Muscle layer of colon (tissue), 2 donors: ENCODE results near the gene CUEDC1.
A peak's percentile ranks its signal among the peaks of the same experiment; 100 is the strongest.

Experiments
- H3K27ac ChIP-seq: one replicate; pipeline ENCODE4 v1.7.0; 2013; ENCODE audit warnings: low read depth, mild to moderate bottlenecking, low read length, moderate library complexity
- H3K27me3 ChIP-seq, 2 donors: one replicate each; pipeline ENCODE4 v1.7.0; 2013; ENCODE audit warnings: low read length in 2 of 2, mild to moderate bottlenecking in 2 of 2; ENCODE audit not compliant: insufficient read depth in 2 of 2, control insufficient read depth in 1 of 2
- H3K36me3 ChIP-seq: one replicate; pipeline ENCODE4 v1.7.0; 2013; ENCODE audit warnings: mild to moderate bottlenecking, low read length; ENCODE audit not compliant: insufficient read depth
- H3K4me1 ChIP-seq: one replicate; pipeline ENCODE4 v1.7.0; 2013; ENCODE audit warnings: mild to moderate bottlenecking, low read length; ENCODE audit not compliant: insufficient read depth
- H3K4me3 ChIP-seq, 2 donors: one replicate each; pipeline ENCODE4 v1.7.0; 2013; ENCODE audit warnings: low read length in 2 of 2, low read depth in 1 of 2, mild to moderate bottlenecking in 1 of 2, moderate library complexity in 1 of 2
- H3K9ac ChIP-seq: one replicate; pipeline ENCODE4 v1.7.0; 2013; ENCODE audit warnings: low read length
- H3K9me3 ChIP-seq: one replicate; pipeline ENCODE4 v1.7.0; 2013; ENCODE audit warnings: mild to moderate bottlenecking, low read length
- donor health status: abdominal sarcoma.
- donor health status: Adenocarcinoma of cecum.

The CUEDC1 gene

GRCh38 chr17:57894848-57895247 is 60.4 kb downstream of the CUEDC1 start:
- Histone ChIP-seq H3K9me3 (no peaks in the 10 kb centered on the region), H3K36me3 (no peaks in the 10 kb centered on the region), H3K27me3 (no peaks in the 10 kb centered on the region), H3K27ac (peak overlapping the region; percentile 67), H3K9ac (peak overlapping the region; percentile 65), H3K4me1 (peaks cover 90% of the 10 kb centered on the region), H3K4me3 (no peak overlapping the region)

GRCh38 chr17:57892820-57893595 is 62.2 kb downstream of the CUEDC1 start:
- H3K9me3 ChIP-seq, result no peaks in the 10 kb centered on the region
- H3K27me3 ChIP-seq, result no peaks in the 10 kb centered on the region
- no peaks in the 10 kb centered on the region for H3K36me3 ChIP-seq
- peak overlapping the region; percentile 31 to 51 for H3K4me3 ChIP-seq
- peak overlapping the region; percentile 99 for H3K27ac ChIP-seq
- H3K9ac ChIP-seq, result peak overlapping the region; percentile 98
- peaks cover 90% of the 10 kb centered on the region for H3K4me1 ChIP-seq

- Histone ChIP-seq H3K4me3 (peak overlapping the region in 1 of 2 donors; percentile 51), H3K27ac (peak overlapping the region; percentile 99), H3K36me3 (no peaks in the 10 kb centered on the region), H3K4me1 (peaks cover 93% of the 10 kb centered on the region), H3K27me3 (no peaks in the 10 kb centered on the region), H3K9me3 (no peaks in the 10 kb centered on the region), H3K9ac (peak overlapping the region; percentile 98)
These were observed 62.9 kb downstream of the CUEDC1 start for GRCh38 chr17:57892146-57892819.

GRCh38 chr17:57890857-57891232 is 64.4 kb downstream of the CUEDC1 start:
- Histone ChIP-seq H3K9ac (peak overlapping the region; percentile 37), H3K36me3 (no peaks in the 10 kb centered on the region), H3K27ac (peak overlapping the region; percentile 99), H3K4me3 (no peak overlapping the region), H3K4me1 (peaks cover 89% of the 10 kb centered on the region), H3K9me3 (no peaks in the 10 kb centered on the region), H3K27me3 (no peaks in the 10 kb centered on the region)

- Histone ChIP-seq H3K9ac (peak overlapping the region; percentile 65), H3K27me3 (no peaks in the 10 kb centered on the region), H3K36me3 (peaks cover 1% of the 10 kb centered on the region), H3K4me3 (peak overlapping the region in 1 of 2 donors; percentile 7), H3K9me3 (no peaks in the 10 kb centered on the region), H3K4me1 (peaks cover 83% of the 10 kb centered on the region), H3K27ac (peak overlapping the region; percentile 99)
These were observed 65.0 kb downstream of the CUEDC1 start for GRCh38 chr17:57889892-57890856.

- Histone ChIP-seq H3K27ac (peak overlapping the region; percentile 99), H3K36me3 (peaks cover 10% of the 10 kb centered on the region), H3K4me1 (peaks cover 74% of the 10 kb centered on the region), H3K27me3 (no peaks in the 10 kb centered on the region), H3K4me3 (peak overlapping the region in 1 of 2 donors; percentile 4), H3K9ac (peak overlapping the region; percentile 65), H3K9me3 (no peaks in the 10 kb centered on the region)
These were observed 66.0 kb downstream of the CUEDC1 start for GRCh38 chr17:57889252-57889651.

GRCh38 chr17:57888311-57889216 is 66.6 kb downstream of the CUEDC1 start:
- Histone ChIP-seq H3K9me3 (no peaks in the 10 kb centered on the region), H3K36me3 (peaks cover 15% of the 10 kb centered on the region), H3K9ac (peak overlapping the region; percentile 65), H3K27ac (peak overlapping the region; percentile 99), H3K4me3 (peak overlapping the region in 1 of 2 donors; percentile 4), H3K27me3 (no peaks in the 10 kb centered on the region), H3K4me1 (peaks cover 70% of the 10 kb centered on the region)

GRCh38 chr17:57887161-57887560 is 68.1 kb downstream of the CUEDC1 start:
- peaks cover 23% of the 10 kb centered on the region for H3K36me3 ChIP-seq
- no peak overlapping the region for H3K4me3 ChIP-seq
- no peak overlapping the region for H3K27ac ChIP-seq
- H3K9me3 ChIP-seq, result no peaks in the 10 kb centered on the region
- no peak overlapping the region for H3K9ac ChIP-seq
- H3K27me3 ChIP-seq, result no peaks in the 10 kb centered on the region
- H3K4me1 ChIP-seq, result peaks cover 61% of the 10 kb centered on the region

GRCh38 chr17:57886020-57886419 is 69.2 kb downstream of the CUEDC1 start:
- peaks cover 23% of the 10 kb centered on the region for H3K36me3 ChIP-seq
- no peaks in the 10 kb centered on the region for H3K27me3 ChIP-seq
- peaks cover 61% of the 10 kb centered on the region for H3K4me1 ChIP-seq
- no peaks in the 10 kb centered on the region for H3K9me3 ChIP-seq
- H3K9ac ChIP-seq, result no peak overlapping the region
- no peak overlapping the region for H3K4me3 ChIP-seq
- no peak overlapping the region for H3K27ac ChIP-seq

GRCh38 chr17:57885148-57885915 is 69.9 kb downstream of the CUEDC1 start:
- Histone ChIP-seq H3K27me3 (no peaks in the 10 kb centered on the region), H3K9ac (no peak overlapping the region), H3K36me3 (peaks cover 23% of the 10 kb centered on the region), H3K4me3 (no peak overlapping the region), H3K27ac (no peak overlapping the region), H3K4me1 (peaks cover 61% of the 10 kb centered on the region), H3K9me3 (no peaks in the 10 kb centered on the region)
